Head of caudate nucleus (tissue), 42 donors: ENCODE data around the gene STPG3.

Source experiments
- DNase-seq, 42 donors: peaks; one replicate each; pipeline versions ENCODE4 v3.0.0 to v3.0.0-alpha.2; 2020 to 2021; ENCODE audit warnings: mixed read lengths in 7 of 42
- intact Hi-C: fragments of 100-400 bp; cut with DNase I; formaldehyde crosslinking; loops from one replicate; pipeline ENCODE4 v1.15.0; 2022

Gene STPG3

DNA sequence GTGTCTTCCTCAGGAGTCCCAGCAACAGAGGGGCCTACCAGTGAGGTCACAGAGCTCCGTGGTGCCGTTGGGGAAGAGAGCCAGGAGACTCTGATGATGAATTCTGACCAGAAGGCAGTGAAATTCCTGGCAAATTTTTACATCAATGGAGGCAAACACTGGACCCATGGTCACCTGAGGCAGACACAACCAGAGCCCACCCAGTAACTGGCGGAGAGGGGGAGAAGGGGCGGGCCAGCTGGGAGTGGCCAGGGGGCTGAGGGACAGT is at the start of gene STPG3:
STPG3 (plus strand) TSS at position 93 of the 268 bp plus-strand sequence; CDS start at position 94, 1 bp downstream.
- intact Hi-C loops: no loop called here
- no peak for DNase-seq

DNA sequence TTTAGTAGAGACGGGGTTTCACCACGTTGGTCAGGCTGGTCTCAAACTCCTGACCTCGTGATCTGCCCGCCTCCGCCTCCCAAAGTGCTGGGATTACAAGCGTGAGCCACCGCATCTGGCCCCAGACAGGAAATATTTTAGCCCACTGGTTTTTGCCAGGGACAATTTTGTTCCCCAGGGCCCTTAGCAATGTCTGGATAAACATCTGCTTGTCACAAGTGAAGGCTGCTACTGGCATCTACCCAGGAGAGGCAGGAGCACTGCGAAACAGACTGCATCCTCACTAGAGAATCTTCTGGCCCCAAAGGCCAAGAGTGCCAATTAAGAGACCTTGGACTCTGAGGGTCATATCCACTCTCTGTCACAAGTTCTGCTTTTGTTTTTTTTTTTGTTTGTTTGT is 48.1 kb upstream of the STPG3 start:
- no peak for DNase-seq

DNA sequence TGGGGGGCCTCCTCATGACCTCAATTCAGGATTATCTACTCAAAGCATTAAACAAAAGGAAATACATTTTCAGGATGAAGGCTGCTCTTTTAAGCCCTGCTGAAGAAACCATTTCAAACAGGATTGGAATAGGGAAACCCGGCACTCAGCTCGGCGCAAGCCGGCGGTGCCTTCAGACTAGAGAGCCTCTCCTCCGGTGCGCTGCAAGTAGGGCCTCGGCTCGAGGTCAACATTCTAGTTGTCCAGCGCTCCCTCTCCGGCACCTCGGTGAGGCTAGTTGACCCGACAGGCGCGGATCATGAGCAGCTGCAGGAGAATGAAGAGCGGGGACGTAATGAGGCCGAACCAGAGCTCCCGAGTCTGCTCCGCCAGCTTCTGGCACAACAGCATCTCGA is 46.4 kb upstream of the STPG3 start:
- intact Hi-C loops: no loop called here
- no peak for DNase-seq

More for the DNA sequence above, 48.1 kb upstream of the STPG3 start:
- intact Hi-C loops: no loop called here

DNA sequence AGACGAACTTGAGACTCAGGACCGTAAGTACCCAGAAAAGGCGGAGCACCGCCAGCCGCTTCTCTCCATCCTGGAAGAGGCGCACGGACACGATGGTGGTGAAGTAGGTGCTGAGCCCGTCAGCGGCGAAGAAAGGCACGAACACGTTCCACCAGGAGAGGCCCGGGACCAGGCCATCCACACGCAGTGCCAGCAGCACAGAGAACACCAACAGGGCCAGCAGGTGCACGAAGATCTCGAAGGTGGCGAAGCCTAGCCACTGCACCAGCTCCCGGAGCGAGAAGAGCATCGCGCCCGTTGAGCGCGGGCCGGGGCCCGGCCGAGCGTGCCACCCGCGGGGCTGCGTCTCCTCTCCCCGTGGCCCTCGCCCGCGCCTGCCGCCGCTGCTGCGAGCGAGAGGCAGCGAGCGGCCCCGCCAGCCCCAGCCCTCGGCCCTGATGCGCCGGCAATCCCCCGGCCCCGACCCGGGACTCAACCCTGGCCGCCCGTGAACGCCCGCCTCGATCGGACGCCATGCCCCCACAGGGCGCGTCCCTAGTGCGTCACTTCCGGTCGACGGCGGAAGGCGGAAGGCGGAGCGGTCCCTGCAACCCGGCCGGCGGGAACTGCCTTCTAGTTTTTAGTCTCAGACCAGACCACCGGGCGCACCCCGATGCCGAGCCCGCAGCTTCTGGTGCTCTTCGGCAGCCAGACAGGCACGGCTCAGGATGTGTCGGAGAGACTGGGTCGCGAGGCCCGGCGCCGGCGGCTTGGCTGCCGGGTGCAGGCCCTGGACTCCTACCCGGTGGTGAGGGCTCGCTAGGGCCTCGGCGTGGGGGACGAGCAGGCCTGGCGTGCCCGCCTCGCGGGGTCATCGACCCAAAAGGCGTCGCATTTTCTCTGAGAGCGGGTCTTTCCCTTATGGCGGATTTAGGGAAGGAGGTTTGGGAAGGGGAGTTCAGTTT is 45.7 kb upstream of the STPG3 start, which contains the start of the genes NDOR1 and TMEM203:
NDOR1 (plus strand) TSS at position 575 of the 944 bp plus-strand sequence; CDS start at position 653, 78 bp downstream.
TMEM203 (minus strand) TSS at position 523 of the 944 bp plus-strand sequence; CDS start at position 289, 234 bp downstream.
- DNase-seq: peak; percentile 88 to 100 (median 98)
- intact Hi-C loops: no loop called here

DNA sequence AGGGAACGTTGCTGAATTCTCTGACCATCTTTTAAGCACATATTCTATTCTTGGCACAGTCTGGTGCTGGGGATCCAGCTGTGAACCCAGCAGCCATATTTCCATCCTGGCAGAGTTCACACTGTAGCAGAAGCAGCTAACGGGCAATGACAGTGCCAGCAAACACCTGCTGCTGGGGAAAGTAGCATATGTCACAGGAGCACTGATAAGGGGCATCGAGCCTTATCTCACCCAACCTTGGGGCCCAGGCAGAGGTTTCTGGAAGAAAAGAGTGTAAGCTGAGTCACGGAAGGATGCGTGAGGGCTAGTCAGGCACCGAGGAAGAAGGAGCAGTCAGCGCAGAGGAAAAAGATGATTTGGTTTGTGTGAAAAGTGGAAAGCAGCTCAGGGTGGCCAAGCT is 44.5 kb upstream of the STPG3 start:
- intact Hi-C loops: no loop called here

GRCh38 chr9:137211532-137211931 is 39.6 kb upstream of the STPG3 start:
- no peak for DNase-seq
- intact Hi-C loops: no loop called here

More for the DNA sequence above, 44.5 kb upstream of the STPG3 start:
- DNase-seq: no peak

- intact Hi-C loops: no loop called here
- no peak for DNase-seq
Measured at GRCh38 chr9:137212520-137212919, 38.6 kb upstream of the STPG3 start.

DNA sequence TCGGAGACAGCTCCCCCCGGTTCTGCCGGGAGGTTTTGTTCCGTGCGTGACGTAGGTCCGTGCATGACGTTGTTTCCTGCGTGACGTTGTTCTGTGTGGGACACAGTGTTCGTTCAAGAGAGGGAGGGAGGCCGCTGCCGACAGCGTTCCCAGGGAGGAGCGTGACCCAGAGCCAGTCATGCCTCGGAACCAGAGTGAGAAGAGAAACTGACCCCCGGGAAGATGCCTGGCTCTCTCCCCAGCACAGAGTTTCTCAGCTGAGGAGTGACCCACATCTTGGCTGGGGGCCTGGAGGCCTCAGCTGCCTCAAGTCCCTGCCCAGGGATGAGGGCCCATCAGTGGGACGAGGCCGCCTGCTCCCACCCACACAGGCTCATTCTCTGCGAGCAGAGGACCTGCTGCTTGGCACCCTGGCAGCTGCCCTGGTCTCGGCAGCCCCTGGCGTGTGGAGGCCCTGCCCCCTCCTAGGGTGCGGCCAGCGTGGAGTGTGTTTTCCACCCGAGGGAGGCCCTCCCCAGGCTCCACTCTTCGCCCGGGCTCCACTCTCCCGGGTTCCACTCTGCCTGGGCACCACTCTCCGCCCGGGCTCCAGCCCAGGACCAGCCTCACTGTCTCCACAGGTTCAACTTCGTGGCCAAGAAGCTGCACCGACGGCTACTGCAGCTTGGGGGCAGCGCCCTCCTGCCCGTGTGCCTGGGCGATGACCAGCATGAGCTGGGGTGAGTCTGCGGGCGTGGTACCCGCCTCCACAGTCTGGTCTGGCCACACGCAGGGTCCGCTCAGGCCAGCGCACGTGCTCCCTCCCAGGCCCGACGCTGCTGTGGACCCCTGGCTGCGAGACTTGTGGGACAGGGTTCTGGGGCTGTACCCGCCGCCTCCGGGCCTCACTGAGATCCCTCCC is 37.7 kb upstream of the STPG3 start:
- peak in 3 of 42 donors; percentile 36 to 47 (median 43) for DNase-seq
- intact Hi-C loops: no loop called here

- intact Hi-C loops: no loop called here
- DNase-seq: no peak
Measured at GRCh38 chr9:137214620-137215019, 36.5 kb upstream of the STPG3 start.

DNA sequence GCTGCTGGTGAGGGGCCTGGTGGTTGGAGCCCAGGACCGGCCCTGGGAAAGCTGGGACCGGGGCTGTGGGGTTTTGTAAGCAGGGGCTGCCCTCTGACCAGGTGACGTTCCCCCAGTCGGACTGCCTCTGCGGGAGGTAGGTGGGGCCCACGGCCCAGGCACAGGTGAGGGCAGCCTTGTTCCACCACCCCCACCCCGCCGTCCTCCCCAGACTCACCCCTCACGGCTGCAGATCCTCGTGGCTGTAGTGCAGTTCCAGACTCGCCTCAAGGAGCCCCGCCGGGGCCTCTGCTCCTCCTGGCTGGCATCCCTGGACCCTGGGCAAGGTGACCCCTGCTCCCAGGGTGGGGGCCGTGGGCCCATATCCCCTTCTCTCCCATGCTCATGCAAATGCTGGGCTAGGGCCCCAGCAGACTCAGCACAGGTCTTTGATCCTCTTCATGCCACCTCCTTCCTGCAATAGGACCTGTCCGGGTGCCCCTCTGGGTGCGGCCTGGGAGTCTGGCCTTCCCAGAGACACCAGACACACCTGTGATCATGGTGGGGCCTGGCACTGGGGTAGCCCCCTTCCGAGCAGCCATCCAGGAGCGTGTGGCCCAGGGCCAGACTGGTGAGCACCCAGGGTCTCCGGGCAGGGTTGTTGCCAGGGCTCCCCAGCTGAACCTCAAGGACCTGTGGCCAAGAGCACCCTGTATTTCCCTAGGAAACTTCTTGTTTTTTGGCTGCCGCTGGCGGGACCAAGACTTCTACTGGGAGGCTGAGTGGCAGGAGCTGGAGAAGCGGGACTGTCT is 35.7 kb upstream of the STPG3 start:
- intact Hi-C loops: no loop called here
- no peak for DNase-seq

- intact Hi-C loops: no loop called here
- DNase-seq: no peak
Measured at GRCh38 chr9:137216188-137216965, 34.7 kb upstream of the STPG3 start.

DNA sequence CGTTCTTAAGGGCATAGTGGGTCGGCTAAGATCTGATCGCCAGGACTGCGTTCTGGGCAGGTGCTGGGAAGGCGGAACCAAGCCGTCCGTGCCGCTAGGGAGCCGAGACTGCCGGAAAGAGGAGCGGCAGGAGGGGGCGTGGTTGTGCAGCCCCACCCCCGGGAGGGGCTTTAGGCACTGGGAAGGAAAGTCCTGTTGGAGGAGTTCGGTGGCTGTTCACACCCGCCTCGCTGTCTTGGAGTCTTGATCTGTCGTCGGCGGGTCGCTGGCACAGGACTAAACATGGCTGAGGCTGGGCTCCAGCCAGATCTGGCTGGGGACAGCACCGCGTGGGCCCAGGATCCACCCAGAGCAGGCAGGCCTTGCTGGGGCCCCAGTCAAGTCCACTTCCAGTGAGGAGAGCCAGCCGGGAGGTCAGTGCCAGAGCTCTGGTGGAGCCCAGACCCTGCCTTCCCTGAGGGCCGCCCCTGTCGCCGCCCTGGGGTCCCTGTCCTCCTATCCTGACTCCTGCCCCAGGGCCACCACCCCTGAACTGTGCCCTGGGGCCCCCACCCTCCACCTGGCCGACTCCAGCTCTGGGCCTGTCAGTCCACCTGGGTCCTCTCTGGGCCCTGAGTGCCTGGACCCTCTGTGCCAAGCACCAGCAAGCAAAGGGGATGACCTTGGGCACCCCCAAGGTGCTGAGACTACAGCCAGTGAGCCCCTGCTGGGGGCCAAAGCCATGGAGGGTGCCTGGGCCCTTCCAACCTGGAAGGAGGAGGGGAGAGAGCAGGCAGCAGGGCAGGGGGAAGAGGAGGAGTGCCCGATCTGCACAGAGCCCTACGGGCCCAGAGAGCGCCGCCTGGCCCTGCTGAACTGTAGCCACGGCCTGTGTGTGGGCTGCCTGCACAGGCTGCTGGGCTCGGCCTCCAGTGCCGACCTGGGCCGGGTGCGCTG is 33.5 kb upstream of the STPG3 start:
- no peak for DNase-seq
- intact Hi-C loops: no loop called here

GRCh38 chr9:137218212-137218753 is 32.8 kb upstream of the STPG3 start:
- intact Hi-C loops: no loop called here
- DNase-seq: no peak

GRCh38 chr9:137218754-137219271 is 32.3 kb upstream of the STPG3 start:
- intact Hi-C loops: no loop called here
- DNase-seq: no peak

- intact Hi-C loops: no loop called here
- DNase-seq: no peak
Measured at GRCh38 chr9:137219757-137220316, 31.2 kb upstream of the STPG3 start.

DNA sequence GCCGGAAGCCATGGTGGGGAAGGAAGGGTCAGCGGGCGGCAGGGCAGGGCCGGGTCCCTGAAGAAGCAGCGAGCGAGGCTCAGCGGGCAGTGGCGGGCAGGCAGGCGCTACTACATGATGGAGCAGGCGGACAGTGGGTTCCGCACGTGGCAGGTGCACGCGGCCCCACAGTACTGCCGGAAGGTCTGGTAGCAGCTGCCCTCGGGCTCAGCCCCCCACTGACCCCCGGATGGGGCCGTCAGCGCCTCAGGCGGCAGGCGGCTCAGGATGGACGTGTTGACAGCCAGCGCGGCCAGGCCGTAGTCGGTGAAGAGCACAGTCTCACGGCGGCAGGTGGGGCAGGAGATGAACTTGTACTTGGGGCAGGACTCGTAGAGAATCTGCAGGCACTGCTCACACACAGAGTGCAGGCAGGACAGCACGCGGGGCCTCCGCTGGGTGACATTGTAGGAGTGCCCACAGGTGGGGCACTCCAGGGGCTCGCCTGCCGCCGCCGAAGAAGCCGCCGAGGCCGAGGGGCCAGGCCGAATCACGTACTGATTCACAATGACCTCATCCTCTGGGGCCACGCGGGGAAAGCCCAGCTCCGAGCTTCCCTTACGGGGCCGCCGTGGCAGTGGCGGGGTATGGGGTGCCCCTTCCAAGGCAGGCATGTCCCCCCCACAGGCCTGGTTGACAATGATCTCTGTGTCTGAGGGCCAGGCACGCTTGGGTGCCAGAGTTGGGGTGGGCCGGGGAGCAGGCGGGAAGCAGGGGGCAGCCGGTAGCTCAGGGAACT is 30.6 kb upstream of the STPG3 start:
- intact Hi-C loops: no loop called here

More for the DNA sequence above, 30.6 kb upstream of the STPG3 start:
- DNase-seq: peak in 1 of 42 donors; percentile 18
